RWPE1 (cell line): ENCODE measurements around the gene SMIM7.

Experiments used
- CTCF ChIA-PET: fragments of 350-600 bp; sonication (Branson Sonifier 250); formaldehyde crosslinking; extraction: SDS; loops from one replicate; lab custom pipeline; 2021; lab: Yijun Ruan, JAX
- POLR2A ChIA-PET: fragments of 400-600 bp; formaldehyde crosslinking; extraction: SDS; loops from one replicate; lab custom pipeline; 2020; ENCODE audit warnings: antibody characterized with exemption; ENCODE audit not compliant: low non-redundant PET; lab: Yijun Ruan, JAX
- DNase-seq: peaks from one replicate; pipeline ENCODE4 v3.0.0; 2012; ENCODE audit warnings: low spot score
- H3K27ac ChIP-seq: fragments of 450-650 bp; 2 replicates; pipeline ENCODE4 v1.5.1; 2017
- CTCF ChIP-seq: fragments of 450-650 bp; conservative IDR thresholded peaks from 2 replicates; pipeline ENCODE4 v1.5.1; 2017; ENCODE audit warnings: low read depth, mild to moderate bottlenecking

SMIM7 gene

GRCh38 chr19:16627193-16627927 lies 32.6 kb downstream of the SMIM7 start:
- H3K27ac ChIP-seq, result peak overlapping the region; percentile 93
- CTCF ChIA-PET, result interaction anchor here (0.5 to 0.7 kb wide), 2 partner anchors 79 to 85 kb away, joined by 4 to 6 read pairs; no protein-coding TSS in a partner anchor
- POLR2A ChIA-PET, result interaction anchor here (0.5 to 1.0 kb wide), 2 partner anchors 11 to 23 kb away, joined by 3 to 9 read pairs; no protein-coding TSS in a partner anchor
- no peak for TF ChIP-seq CTCF
- peak; percentile 25 for DNase-seq

- ChIA-PET POLR2A (interaction anchor here (0.5 kb wide), 1 partner anchor 23 kb away, joined by 9 read pairs; no protein-coding TSS in a partner anchor), CTCF (interaction anchor here (0.7 kb wide), 1 partner anchor 78 kb away, joined by 4 read pairs; no protein-coding TSS in a partner anchor)
- H3K27ac ChIP-seq, result peak overlapping the region; percentile 93
- peak; percentile 53 for DNase-seq
- TF ChIP-seq CTCF, result no peak
Observed at GRCh38 chr19:16626796-16627192, 33.1 kb downstream of the SMIM7 start.

- TF ChIP-seq CTCF, result no peak
- POLR2A ChIA-PET, result no interaction called here
- no peak for DNase-seq
- CTCF ChIA-PET, result no interaction called here
- no peak overlapping the region for H3K27ac ChIP-seq
Observed at GRCh38 chr19:16625163-16625958, 34.6 kb downstream of the SMIM7 start.

- DNase-seq, result no peak
- POLR2A ChIA-PET, result no interaction called here
- CTCF ChIA-PET, result interaction anchor here (0.5 kb wide), 1 partner anchor 31 kb away, joined by 4 read pairs; no protein-coding TSS in a partner anchor
- no peak for TF ChIP-seq CTCF
- H3K27ac ChIP-seq, result no peak overlapping the region
Observed at GRCh38 chr19:16624236-16624635, 35.7 kb downstream of the SMIM7 start.

GRCh38 chr19:16623576-16623975 lies 36.4 kb downstream of the SMIM7 start:
- CTCF ChIA-PET, result no interaction called here
- no peak for TF ChIP-seq CTCF
- DNase-seq, result no peak
- H3K27ac ChIP-seq, result no peak overlapping the region
- POLR2A ChIA-PET, result no interaction called here

GRCh38 chr19:16623066-16623465 lies 36.9 kb downstream of the SMIM7 start:
- no peak for TF ChIP-seq CTCF
- ChIA-PET POLR2A (no interaction called here), CTCF (no interaction called here)
- no peak for DNase-seq
- H3K27ac ChIP-seq, result no peak overlapping the region
